Effector CD4-positive, alpha-beta T cell (primary cell): ENCODE data around the gene HDAC4.

ENCODE experiments used
- DNase-seq: peaks from one replicate; pipeline ENCODE4 v3.0.0-alpha.2; 2020

HDAC4 gene

DNA sequence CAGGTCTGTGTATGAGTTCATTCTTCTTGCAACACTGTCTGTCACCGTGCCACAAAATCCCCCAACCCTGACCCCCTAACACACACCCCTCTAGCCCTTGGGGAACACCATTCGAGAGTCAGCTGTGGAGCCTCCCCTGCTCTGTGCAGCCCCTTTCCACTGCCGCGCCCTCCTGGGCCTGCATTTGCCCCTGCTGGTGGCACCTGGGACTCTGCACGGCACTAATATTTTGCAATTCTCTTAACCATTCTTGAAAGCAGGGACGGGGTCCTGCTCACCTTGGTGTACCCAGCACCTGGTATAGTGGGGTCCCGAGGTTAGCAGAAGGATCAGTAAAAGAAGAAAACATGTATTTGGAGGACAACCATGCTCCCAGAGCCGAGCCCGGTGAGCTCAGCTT is 124.0 kb downstream of the HDAC4 start:
- no peak for DNase-seq

DNA sequence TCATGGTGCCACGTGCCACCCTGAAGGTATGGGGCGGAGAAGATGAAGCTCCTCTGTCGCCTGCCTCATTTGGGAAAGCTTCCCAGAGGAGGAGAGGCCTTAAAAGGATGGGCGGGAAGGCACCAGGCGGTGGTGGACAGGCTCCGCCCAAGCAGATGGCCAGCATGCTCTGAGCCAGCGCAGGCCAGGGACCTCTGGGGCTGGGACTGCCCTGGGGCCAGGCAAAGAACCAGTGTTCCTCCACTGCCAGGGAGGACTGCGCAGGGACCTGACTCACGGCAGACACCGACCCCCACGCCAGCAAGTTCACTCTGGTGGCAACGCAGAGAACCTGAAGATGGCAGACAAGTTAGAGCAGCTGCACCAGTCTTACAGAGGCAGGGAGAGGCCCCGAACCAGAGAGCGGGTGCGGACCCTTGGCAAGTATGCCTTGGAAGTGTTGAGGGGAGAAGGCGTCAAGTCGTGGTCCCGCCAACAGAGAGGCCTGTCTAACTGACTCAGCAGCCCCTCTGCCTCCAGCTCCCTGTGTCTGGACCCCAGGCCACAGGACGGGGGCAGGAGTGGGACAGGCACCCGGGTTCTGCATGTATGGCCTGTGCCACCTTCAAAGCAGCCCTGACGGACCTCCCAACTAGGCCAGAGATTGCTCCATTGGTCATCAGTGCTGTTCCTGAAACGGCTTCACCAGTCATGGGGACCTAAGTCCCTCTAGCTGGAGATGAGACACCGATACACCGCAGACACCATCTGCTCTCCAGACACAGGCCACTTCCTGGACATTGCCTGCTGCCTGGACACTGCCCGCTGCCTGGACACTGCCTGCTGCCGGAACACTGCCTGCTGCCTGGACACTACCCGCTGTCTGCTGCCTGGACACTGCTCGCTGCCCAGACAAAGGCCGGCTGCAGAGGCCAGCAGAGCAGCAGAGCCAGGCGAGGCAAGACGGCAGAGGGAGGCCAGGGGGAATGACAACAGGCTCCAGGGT is 124.7 kb downstream of the HDAC4 start:
- DNase-seq = no peak

DNA sequence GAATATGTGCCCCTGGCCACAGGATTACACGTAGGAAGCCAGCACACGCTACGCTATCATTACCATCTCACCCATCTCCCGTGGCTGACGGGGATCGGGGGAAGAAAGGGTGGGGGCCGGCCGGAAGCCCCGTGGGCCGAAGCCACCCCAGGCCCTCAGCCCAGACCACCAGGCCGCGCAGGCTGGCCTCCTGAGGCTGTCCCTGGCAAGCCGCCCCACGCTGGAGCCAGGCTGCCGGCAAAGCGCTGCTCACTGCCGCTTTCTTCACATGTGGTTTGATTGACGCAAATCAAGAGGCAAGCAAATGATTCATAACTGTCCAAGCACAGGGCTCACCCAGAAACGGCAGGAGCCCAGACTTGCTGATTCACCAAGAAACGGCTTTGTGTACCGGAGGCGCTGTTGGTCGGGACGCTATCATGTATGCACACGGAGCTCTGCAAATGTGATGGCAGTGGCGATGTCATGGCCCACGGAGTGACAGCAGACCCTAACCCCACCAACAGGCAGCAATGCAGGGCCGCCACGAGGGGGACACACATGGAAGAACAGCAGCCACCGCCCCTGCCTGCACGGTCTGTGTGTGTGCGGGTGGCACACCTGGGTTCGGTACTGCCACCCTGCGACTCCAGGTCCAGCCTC is 125.7 kb downstream of the HDAC4 start:
- DNase-seq = peak; percentile 80

DNA sequence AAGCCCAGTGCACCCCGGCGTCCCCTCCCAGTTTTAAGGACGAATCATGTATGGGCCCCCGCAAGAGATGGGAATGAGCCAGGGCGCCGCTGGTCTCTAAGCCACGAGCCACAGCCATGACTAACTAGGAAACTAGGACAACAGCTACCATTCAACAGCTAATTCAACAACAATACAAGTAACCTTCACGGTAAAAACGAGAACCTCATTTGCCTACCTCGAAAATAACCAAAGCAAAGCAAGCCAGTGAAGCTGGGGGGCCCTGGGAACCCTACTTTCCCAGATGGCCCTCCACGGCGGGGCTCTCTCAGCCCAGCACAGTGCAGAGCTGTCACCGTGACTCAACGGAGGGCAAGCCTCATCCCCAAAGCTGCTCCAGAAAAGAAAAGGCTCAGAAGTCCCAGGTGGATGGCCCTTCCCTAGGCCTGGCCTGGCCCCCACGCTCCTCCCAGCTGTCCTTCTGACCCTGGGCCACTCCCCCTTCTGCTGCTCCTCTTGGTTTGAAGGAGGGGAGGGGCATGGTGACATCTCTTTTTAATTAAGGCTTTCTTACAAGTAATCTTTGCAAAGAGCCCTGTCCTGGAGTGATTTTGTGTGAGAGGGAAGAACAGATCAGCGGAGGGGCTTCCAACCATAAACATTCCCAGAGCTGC is 126.3 kb downstream of the HDAC4 start:
- no peak for DNase-seq

DNA sequence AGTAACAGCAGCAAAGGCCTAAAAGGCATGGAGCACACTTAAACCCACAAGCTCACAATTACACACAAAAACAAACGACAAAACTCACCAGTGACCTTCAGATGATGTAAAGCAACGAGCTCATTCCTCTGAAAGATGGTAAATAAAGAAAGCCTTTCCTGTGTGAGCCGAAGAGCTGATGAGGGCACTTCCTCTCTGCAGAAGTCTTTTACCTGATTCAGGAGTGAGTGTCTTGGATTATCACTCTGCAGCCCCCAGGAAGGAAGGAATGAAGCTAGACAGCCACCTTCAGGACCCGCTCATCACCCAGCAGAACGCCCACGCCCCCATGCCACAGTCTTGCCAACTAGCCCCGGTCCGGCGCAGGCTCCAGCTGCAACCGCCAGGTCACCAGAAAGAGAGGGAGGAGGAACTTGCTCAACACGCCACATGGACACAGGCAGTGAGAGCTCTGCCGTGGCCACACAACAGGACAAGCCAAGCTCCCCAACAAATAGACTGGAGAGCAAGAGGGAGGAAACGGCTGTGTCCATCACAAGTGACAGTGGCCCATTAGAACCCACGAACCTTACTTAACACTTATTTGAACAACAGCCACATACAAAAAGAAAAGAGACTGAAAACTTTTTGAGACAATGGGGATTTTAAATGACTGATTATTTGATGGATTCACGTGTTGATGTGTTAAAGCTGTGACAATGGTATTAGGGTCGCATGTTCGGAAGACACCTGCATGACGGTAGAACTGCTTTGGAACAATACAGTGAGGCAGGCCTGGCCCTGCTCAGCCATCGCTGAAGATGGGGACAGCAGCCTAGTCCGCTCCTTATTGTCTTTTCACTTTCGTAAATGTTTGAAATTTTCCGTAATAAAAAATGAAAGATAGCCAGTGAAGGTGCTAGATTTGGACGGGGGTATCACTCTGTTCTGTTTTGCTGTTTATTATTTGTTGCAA is 127.3 kb downstream of the HDAC4 start:
- no peak for DNase-seq

DNA sequence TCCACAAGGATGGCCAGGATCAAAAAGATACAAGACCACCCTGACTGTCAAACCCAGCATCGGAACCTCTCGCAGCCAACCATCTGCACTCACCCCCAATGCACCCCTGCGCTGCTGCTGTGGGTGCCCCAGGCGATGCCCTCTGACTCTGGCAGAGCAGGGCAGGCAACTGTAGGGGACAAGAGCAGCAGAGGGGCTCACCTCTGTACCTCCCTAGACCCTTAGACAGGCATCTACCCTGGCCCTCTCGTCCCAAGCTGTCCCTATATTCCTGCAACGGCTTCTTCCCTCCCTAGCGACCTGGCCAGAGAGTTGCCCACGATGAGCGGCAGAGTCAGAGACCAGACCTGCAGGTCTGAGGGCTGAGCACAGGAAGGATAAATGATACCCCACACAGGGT is 128.2 kb downstream of the HDAC4 start:
- no peak for DNase-seq

DNA sequence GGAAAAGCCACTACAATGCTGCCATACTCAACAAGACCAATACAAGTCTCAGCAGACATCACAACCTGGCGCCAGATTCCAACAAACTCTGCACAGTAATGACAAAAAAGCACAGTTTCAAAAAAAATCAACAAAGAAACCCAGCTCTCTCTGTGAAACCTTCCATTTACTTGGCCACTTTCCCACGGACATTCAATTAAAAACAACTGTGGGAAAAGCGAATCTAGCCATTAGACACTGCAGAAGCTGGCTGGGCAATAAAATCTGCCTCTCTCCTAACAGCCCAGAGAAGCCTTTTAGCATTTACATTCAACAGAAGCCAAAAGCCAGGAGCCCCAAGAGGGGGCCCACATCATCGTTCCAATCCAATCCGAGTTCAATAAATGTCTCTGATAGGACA is 128.9 kb downstream of the HDAC4 start:
- no peak for DNase-seq

DNA sequence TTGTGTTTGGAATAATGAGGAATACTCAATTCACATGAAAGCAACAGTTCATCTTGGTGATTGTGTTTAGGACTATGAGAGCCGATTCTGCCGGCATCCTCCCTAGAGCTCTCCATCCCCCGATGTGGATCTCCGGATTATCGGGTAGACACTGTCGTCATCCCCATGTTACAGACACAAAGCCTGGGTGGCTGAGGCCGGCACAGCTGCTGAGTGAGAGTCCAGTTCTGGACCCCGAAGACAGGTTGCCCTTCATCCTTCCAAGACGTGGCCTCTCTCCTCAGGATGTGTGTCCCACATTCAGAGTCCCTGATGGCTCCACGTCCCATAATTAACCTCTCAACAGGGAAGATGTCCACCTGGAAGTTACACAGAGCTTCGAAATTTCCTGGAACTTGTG is 129.3 kb downstream of the HDAC4 start:
- DNase-seq = no peak

DNA sequence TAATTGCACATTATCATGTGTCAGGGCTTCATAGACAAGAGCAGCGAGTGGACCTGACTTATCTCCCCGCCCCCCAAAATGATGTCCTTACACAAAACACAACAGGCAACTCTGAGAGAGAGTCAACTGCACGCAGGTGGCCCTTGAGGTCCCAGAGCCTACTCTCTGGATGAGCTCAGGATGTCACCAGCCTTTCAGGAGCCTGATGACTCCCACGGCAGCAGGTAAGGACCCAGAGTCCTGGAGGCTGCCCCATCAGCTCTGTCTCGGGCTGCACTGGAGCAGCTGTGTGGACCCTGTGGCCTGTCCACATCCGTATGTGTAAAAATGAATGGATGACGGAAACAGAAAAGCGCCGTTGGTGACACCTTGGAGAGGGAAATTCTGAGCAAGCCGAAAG is 130.9 kb downstream of the HDAC4 start:
- DNase-seq = no peak

DNA sequence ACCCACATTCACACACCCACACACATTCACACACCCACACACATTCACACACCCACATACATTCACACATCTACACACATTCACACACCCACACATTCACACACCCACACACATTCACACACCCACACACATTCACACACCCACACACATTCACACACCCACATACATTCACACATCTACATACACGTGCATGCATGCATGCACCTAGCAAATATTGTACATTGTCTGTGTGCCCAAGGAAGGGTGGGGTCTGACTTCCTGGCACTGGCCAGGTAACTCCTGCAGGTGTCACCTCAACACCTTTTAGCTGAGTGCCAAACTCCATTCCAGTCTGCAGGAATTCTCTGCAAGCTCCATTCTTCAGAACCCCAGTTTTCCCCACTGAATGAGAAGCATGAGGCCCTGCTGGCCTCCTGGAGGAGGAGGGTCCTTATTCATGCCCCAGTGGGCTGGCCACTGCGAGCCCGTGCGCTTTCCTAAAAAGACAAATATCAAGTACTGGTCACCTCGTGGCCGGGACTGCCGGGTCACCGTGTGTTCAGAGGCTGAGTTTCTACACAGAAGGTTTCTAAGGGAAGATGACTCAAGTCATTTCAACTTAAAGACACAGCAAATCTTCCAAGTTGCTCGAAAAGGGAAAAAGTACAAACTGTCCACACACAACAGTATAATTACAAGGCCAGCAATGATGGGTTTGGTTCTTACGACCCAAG is 131.5 kb downstream of the HDAC4 start:
- DNase-seq = no peak

DNA sequence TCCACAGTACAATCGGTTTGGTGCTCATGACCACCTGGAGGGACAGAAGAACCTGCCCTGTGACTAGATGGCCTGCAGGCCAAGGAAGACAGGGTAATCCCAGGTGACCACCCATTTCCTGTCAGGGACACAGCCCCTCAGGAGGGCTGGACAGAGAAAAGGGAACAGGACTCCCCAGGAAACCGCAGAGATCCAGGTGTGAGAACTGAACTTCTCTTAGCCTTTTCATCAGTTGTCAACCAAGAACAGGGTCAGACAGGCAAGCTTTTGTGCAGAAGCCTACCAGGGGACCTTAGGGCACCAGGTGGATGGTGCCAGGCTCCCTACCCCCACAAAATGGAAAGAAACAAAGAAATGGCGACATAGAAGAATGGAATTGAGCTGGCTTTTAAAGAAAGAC is 132.3 kb downstream of the HDAC4 start:
- DNase-seq = no peak

DNA sequence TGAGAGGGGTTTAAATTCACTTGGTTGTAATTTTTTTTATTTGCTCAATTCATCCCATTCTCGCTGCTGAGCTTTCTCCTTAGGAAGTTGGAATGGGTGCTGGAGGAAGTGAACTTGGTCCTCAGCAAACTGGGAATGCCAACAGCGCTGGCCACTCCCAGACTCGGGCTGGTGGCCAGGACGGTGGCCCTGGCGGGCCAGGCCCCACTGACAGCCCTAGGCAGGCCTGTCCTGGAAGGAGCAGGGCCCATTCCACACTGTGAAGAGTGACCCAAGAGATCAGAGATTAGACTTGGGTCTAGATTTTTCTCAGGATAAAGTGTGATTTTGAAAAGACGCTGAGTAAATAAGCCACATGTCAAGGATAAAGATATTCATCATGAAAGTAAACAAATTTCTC is 132.7 kb downstream of the HDAC4 start:
- DNase-seq = no peak

DNA sequence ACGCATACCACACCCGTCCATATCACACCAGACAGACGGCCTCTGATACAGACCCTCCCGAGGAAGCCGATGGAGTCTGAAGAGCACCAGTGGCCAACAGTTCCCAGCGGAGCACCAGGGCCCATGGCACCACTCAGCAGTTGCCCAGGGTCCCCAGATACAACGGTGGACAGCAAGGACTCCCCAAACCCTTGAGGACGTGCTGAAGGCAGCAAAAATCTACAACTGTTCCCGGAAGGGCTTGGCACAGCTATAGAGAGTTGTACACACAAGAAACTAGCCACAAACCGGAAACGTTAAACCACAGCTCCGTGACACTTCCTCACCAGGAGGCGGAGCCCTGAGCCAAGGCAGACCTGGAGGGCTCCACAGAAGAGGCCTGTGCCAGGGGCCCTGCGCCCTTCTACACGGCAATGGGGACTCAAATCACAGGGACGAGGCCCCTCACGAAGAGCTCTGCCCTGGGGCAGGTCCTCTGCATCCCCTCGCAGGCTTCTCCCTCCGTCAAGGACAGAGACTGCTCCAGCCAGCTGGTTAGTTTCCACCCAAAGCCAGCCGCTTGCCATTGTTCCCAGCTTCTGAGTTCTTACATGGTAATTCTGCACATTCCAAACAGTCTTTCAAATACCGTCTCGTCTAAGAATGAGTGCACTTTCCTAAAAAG is 133.4 kb downstream of the HDAC4 start:
- DNase-seq = peak; percentile 91

DNA sequence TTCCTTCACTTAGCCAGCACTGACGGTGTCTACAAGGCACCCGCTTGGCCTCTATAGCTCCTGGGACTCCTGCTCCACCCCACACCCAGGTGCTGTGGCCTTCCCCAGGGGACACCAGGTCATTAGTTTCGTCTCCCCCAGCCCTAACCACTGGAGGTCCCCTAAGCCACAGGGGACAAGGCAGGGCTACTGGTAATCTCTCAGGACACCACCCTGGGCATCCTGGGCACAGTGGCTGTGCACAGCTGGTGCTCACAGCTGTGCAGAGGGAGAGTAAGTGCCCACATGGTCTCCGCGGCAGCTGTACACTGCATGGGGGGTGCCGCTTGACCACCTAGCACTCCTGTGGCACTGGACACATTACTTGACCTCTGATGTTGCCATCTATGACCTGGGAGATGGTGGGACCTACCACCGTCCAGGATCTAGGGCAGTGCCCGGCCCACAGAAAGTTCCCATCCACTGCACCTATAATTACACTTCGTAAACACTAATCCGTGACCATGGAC is 134.0 kb downstream of the HDAC4 start:
- no peak for DNase-seq

DNA sequence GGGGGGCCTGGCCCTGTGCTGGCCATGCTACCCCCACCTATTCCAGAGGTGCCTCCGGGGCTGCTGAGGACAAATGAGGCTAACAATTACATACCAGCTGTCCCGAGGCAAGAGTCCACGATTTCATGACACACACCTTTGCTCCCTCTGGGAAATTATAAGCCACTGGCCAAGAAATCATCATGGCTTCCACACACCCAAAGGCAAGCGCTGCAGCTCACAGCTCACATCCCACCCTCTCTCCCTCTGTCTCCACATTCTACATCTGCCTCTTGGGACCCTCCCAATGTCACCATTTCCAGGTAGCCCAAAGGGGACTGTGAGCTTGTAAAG is 134.4 kb downstream of the HDAC4 start:
- DNase-seq = no peak

DNA sequence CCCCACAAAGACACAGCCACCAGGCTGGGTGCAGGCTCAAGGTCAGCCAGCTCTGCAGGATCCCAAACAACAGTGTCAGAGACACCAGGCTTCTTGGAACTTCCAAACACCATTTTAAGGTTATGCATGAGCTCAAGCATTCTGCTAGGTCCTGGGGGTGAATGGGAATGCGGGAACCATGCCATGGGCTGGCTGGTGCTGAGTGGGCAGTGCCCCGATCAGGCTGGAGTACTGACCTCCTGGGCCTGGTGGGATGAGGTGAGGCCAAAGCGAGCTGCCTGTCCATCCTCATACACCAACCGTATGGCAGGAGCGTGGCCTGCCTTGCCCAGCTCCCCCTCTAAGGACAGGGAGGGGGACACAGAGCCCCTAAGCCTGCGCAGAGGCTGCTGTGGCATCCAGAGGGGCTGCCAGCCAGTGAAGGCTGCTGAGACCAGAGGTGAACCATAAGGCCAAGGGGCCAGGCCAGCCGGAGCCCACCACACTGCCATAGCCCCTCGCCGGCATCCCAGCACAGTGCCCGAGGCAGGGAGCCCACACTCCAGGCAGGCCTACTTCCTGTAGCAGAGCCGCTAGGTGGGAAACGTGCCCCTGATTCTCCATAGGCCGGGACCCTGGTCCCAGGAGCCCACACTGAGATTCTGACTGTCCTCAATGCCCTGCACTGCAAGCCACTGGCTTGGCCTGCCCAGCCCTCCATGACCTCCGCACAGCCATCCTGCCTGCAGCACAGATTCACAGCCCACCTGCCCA is 135.0 kb downstream of the HDAC4 start:
- no peak for DNase-seq

DNA sequence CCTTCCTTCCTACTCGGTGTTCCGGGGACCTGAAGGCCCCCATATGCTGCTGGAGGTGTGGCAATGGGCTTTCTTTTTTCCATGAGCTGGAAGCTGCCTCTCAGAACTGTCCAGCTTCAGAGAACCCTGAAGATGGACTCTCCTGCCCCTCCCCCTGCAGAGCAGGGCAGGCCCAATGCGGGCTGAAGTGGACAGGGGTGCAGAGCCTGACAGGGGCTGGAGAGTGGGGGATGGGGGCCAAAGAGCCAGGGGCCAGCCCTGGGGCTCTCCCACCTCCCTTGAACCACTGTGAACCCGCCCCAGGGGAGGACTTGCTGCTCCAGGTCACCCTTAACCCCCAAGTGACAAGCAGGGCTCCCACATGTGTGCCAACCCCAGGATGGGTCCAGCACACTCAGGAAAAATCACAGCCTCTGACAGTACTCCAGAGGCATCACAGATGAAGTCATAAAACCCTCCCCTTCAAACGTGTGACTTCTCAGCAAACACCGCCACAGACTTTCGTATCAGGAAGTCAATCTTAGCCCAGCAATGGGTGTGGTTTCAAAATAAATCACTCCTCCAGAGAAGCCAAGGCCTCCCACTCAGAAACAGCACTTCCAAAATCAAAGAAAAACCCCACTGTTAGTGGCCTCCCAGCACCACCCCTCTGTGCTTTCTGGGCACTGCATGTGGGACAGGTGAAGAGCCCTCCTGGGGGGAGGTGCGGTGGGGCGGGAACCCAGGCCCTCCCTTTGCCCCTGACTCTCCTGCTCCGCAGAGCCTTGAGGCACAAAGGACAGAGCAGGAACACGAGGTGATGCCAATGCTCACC is 135.8 kb downstream of the HDAC4 start:
- peak; percentile 65 for DNase-seq

DNA sequence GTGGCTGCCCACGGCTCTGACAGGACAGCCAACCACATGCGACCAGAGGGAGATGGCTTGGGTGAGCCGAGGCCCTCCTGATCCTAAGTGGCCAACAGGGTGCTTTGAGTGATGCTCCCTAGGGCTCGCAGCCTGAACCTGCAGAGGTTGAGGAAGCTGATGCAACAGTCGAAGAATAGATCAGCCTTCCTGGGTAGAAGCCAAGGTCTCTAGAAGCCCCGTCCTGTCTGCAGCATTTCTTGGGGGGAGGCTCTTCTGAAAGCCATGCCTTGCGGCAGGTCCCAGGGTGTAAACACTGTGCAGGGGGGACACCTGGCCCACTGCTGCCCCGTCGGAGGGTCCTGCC is 136.4 kb downstream of the HDAC4 start:
- DNase-seq = no peak

DNA sequence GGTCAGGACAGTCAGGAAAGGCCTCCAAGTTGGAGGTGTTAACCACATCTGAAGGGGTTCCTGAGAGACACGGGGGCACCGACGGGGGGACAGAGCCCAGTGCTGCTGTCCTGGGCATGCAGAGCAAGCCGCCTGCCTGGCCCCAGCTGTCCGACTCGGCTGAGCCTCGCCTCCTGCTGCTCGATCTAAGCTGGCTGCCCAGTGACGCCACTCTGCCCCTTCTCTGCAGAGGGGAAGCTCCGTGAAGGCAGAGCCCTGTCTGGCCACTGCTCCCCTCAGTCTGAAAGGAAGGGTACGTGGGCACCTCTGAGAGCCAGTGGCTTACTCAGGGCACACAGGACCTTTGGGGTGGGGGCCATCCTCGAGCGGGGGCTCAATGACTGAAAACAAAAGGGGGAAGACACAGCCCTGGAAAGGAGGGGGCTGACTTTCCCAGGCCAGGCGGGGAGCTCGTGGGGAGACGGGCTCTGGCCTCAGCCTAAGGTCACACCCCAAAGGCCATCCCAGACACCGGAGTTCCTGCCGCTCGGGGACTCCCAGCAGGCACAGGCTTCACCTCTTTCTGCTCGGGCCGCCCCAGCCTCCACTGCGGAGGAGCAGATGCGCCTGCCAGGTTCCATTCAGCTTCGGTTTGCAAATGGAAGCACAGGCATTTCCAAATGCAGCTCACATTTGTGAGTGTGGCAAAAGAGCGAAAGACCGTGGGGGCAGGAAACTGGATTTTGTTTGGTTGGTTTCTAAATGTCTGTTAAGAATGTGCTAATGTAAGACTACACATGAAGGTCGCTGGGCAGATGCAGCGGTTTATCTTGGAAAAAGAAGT is 136.9 kb downstream of the HDAC4 start:
- no peak for DNase-seq
